Astrocyte (in vitro differentiated cells and primary cell): ENCODE results near the gene PLA2G4E.

Experiments
- EZH2 ChIP-seq: IDR thresholded peaks from 2 replicates; pipeline ENCODE4 v1.6.1; 2012; ENCODE audit warnings: mild to moderate bottlenecking, low read length, inconsistent platforms; ENCODE audit not compliant: insufficient read depth
- TF ChIP-seq, protein P1 (sequence below): IDR thresholded peaks from 2 replicates; pipeline ENCODE4 v1.5.1; 2011; ENCODE audit warnings: low read depth, mild to moderate bottlenecking, inconsistent platforms, low read length, moderate library complexity; ENCODE audit not compliant: insufficient read depth

DNA sequence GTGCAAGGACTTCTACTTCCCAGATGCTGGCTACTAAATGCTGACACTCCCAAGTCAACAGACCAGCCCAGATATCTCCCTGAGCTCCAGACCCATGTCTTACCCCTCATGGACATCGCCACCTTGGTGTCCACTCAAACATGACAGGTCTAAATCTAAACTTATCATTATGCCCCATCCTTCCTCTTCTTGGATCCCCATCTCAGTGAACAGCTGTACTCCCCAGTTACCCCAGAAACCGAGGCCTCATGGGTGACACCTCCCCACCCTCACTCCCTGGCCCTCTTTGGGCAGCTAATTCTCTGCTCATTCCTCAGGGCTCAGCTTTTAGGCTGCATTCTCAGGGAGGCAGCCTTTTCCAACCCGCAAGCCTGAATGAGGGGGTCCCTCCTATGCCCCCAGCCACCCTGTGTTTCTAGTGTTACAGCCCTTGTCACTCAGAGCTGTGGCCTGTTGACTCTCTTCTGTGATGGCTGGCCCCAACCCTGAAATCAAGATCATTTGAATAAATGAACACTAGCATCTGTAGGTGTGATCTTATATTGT is 53.8 kb downstream of the PLA2G4E start:
- TF ChIP-seq, protein P1, sequence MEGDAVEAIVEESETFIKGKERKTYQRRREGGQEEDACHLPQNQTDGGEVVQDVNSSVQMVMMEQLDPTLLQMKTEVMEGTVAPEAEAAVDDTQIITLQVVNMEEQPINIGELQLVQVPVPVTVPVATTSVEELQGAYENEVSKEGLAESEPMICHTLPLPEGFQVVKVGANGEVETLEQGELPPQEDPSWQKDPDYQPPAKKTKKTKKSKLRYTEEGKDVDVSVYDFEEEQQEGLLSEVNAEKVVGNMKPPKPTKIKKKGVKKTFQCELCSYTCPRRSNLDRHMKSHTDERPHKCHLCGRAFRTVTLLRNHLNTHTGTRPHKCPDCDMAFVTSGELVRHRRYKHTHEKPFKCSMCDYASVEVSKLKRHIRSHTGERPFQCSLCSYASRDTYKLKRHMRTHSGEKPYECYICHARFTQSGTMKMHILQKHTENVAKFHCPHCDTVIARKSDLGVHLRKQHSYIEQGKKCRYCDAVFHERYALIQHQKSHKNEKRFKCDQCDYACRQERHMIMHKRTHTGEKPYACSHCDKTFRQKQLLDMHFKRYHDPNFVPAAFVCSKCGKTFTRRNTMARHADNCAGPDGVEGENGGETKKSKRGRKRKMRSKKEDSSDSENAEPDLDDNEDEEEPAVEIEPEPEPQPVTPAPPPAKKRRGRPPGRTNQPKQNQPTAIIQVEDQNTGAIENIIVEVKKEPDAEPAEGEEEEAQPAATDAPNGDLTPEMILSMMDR = no peak
- no peak for TF ChIP-seq EZH2
